GM12878 (cell line): ENCODE data around the gene ATP5PB. TPM values are rescaled to one million over a fixed set of nuclear protein-coding genes. Genes with fewer than 3 reads are reported as not detected.

Source experiments
- ATAC-seq: fragments of 200-7000 bp; cut with Tn5 transposase; 3 replicates; pipeline ENCODE4 v1.9.1; 2020; ENCODE audit warnings: mild to moderate bottlenecking, moderate library complexity
- BruUV-seq: library from RNA; stranded (reverse); fragments of 400-500 nt; replicated peaks from 2 replicates; lab custom pipeline; 2021; lab: Mats Ljungman, UMichigan
- CTCF ChIA-PET: fragments of 300-600 bp; sonication (Branson Sonifier 250); formaldehyde crosslinking; extraction: SDS; loops from one replicate; lab custom pipeline; 2021; ENCODE audit warnings: inconsistent platforms; lab: Yijun Ruan, JAX
- POLR2A ChIA-PET: fragments of 350-600 bp; formaldehyde crosslinking; extraction: SDS; loops from one replicate; lab custom pipeline; 2021; ENCODE audit warnings: inconsistent platforms; lab: Charles Lee
- RAD21 ChIA-PET: fragments of 300-600 bp; sonication (Branson Sonifier 250); formaldehyde crosslinking; loops from one replicate; lab custom pipeline; 2023; ENCODE audit warnings: antibody characterized with exemption; ENCODE audit not compliant: unreplicated experiment; lab: Charles Lee
- SMC1A ChIA-PET: fragments of 300-600 bp; sonication (Branson Sonifier 250); formaldehyde crosslinking; loops from one replicate; lab custom pipeline; 2023; ENCODE audit not compliant: unreplicated experiment, uncharacterized antibody; lab: Charles Lee
- DNase-seq: peaks from one replicate; pipeline ENCODE4 v3.0.0-alpha.2; 2011; ENCODE audit warnings: low read depth, low spot score
- FAIRE-seq: peaks from 3 replicates; lab custom pipeline; 2011; peaks lifted over from hg19 to GRCh38; lab: Jason Lieb, UNC
- H2AFZ ChIP-seq: 2 replicates; pipeline ENCODE4 v1.6.0; 2011; ENCODE audit warnings: low read depth, low read length, control low read depth; ENCODE audit not compliant: control insufficient read depth
- H3K27ac ChIP-seq: 2 replicates; pipeline ENCODE4 v1.5.1; 2011; ENCODE audit warnings: control low read depth; ENCODE audit not compliant: control insufficient read depth, insufficient read depth
- H3K27me3 ChIP-seq, 2 experiments: replicated peaks in 1 of 2; 2 replicates each; pipeline versions ENCODE4 v1.6.0 to v1.6.1; 2011; ENCODE audit warnings: low read length in 1 of 2; ENCODE audit not compliant: control insufficient read depth in 2 of 2, insufficient read depth in 2 of 2
- H3K36me3 ChIP-seq, 2 experiments: 2 replicates each; pipeline ENCODE4 v1.5.1; 2011; ENCODE audit warnings: low read length in 1 of 2; ENCODE audit not compliant: control insufficient read depth in 2 of 2, insufficient read depth in 2 of 2
- H3K4me1 ChIP-seq: 2 replicates; pipeline ENCODE4 v1.6.1; 2011; ENCODE audit warnings: mild to moderate bottlenecking, low read length, moderate library complexity, mixed read lengths; ENCODE audit not compliant: control insufficient read depth, insufficient read depth
- H3K4me2 ChIP-seq: 2 replicates; pipeline ENCODE4 v1.6.0; 2011; ENCODE audit warnings: control low read depth; ENCODE audit not compliant: control insufficient read depth, insufficient read depth
- H3K4me3 ChIP-seq: fragments of 200-600 bp; sonication (generic); 2 replicates; pipeline ENCODE4 v1.5.1; 2016
- H3K79me2 ChIP-seq: 2 replicates; pipeline ENCODE4 v1.6.0; 2011; ENCODE audit warnings: low read length; ENCODE audit not compliant: control insufficient read depth, insufficient read depth
- H3K9ac ChIP-seq: 2 replicates; pipeline ENCODE4 v1.8.0; 2011; ENCODE audit warnings: low read length, control low read depth, mixed read lengths; ENCODE audit not compliant: control insufficient read depth, insufficient read depth
- H3K9me3 ChIP-seq: replicated peaks from 3 replicates; pipeline ENCODE4 v1.5.1; 2011; ENCODE audit warnings: mild to moderate bottlenecking, low read length; ENCODE audit not compliant: control insufficient read depth, insufficient read depth
- H4K20me1 ChIP-seq: 2 replicates; pipeline ENCODE4 v1.6.0; 2011; ENCODE audit not compliant: control insufficient read depth, insufficient read depth
- ATF2 ChIP-seq: IDR thresholded peaks from 2 replicates; pipeline ENCODE4 v1.6.1; 2012; ENCODE audit warnings: low read length, inconsistent platforms
- ATF7 ChIP-seq: fragments of 450-650 bp; IDR thresholded peaks from 2 replicates; pipeline ENCODE4 v1.6.1; 2016; ENCODE audit warnings: low read depth, mild to moderate bottlenecking
- BMI1 ChIP-seq: fragments of 450-650 bp; IDR thresholded peaks from 2 replicates; pipeline ENCODE4 v1.6.1; 2016; ENCODE audit warnings: mild to moderate bottlenecking, moderate library complexity, borderline replicate concordance
- CBX3 ChIP-seq: fragments of 200-600 bp; sonication (generic); IDR thresholded peaks from 2 replicates; pipeline ENCODE4 v1.6.1; 2016; ENCODE audit warnings: low read depth, borderline replicate concordance
- ETV6 ChIP-seq, 2 experiments: fragments of 450-650 bp in 1 of 2; IDR thresholded peaks in 1 of 2; conservative IDR thresholded peaks in 1 of 2; 2 replicates each; pipeline ENCODE4 v1.6.1; 2014; ENCODE audit warnings: antibody characterized with exemption in 1 of 2, borderline replicate concordance in 1 of 2, low read depth in 1 of 2, mild to moderate bottlenecking in 1 of 2, moderate library complexity in 1 of 2
- HDGF ChIP-seq: fragments of 450-650 bp; IDR thresholded peaks from 2 replicates; pipeline ENCODE4 v1.6.1; 2016; ENCODE audit warnings: antibody characterized with exemption
- HSF1 ChIP-seq: fragments of 150-350 bp; IDR thresholded peaks from 2 replicates; pipeline ENCODE4 v1.6.1; 2014; ENCODE audit warnings: mild to moderate bottlenecking, low read depth, low read length
- IKZF2 ChIP-seq, 2 experiments: fragments of 450-650 bp; IDR thresholded peaks; 2 replicates each; pipeline ENCODE4 v1.6.1; 2017; ENCODE audit warnings: mild to moderate bottlenecking in 2 of 2, moderate library complexity in 2 of 2
- MTA2 ChIP-seq: fragments of 450-650 bp; IDR thresholded peaks from 2 replicates; pipeline ENCODE4 v1.6.1; 2016; ENCODE audit warnings: low read depth, mild to moderate bottlenecking, moderate library complexity
- NBN ChIP-seq: fragments of 450-650 bp; IDR thresholded peaks from 2 replicates; pipeline ENCODE4 v1.6.1; 2016
- PKNOX1 ChIP-seq: fragments of 450-650 bp; IDR thresholded peaks from 2 replicates; pipeline ENCODE4 v1.6.1; 2016; ENCODE audit warnings: mild to moderate bottlenecking
- SPI1 ChIP-seq: IDR thresholded peaks from 2 replicates; pipeline ENCODE4 v1.6.1; 2011; ENCODE audit warnings: low read depth, mild to moderate bottlenecking, low read length, moderate library complexity, borderline replicate concordance; ENCODE audit not compliant: insufficient read depth
- ZNF384 ChIP-seq: IDR thresholded peaks from 2 replicates; pipeline ENCODE4 v1.6.1; 2012; ENCODE audit warnings: low read depth, mild to moderate bottlenecking, low read length, improper control_type of control experiment, borderline replicate concordance
- WGBS: methylation state at CpG from one replicate; pipeline ENCODE4 v1.1.6; 2016; ENCODE audit warnings: low lambda C conversion rate; ENCODE audit not compliant: insufficient replicate concordance, insufficient coverage; ENCODE audit errors: missing lambda C conversion rate; 5-methylcytosine and 5-hydroxymethylcytosine counted together
- in situ Hi-C: fragments of 300-500 bp; cut with MboI; formaldehyde crosslinking; loops from 9 replicates; pipeline ENCODE4 v1.14.3; 2018; ENCODE audit warnings: mixed read lengths
- intact Hi-C: fragments of 100-400 bp; cut with micrococcal nuclease; formaldehyde crosslinking; loops from one replicate; pipeline ENCODE4 v1.14.2; 2022; ENCODE audit not compliant: unreplicated experiment
- polyA plus RNA-seq, 11 experiments: library from polyadenylated mRNA; depleted of rRNA in 4 of 11; unstranded in 6 of 11; stranded (reverse) in 5 of 11; fragments of >200 nt; fragmentation: Nextera tagmentation in 4 of 11; fragmentation: Illumina TruSeq in 1 of 11; extraction: Ambion mirVana in 4 of 11; extraction: Trizol in 1 of 11; gene quantifications; 1 replicate in 1 of 11; 2 replicates in 10 of 11; pipeline versions ENCODE4 v1.2.1 to v1.2.3, GENCODE V29; 2011 to 2016; ENCODE audit warnings: inconsistent platforms in 2 of 11, missing spikeins in 2 of 11, low read depth in 1 of 11
- total RNA-seq, 4 experiments: library from RNA; depleted of rRNA in 3 of 4; stranded (reverse); fragments of >200 nt in 3 of 4; fragmentation: Illumina TruSeq in 1 of 4; extraction: Trizol in 1 of 4; gene quantifications; 2 replicates each; pipeline versions ENCODE4 v1.2.1 to v1.2.3, GENCODE V29; 2013 to 2021

ATP5PB gene
- total and polyA plus RNA-seq, 10 of the 15 experiments (the other 5 are each of a cell fraction or from before 2014, with no cell fraction given) = 380 to 1,760 (median 677) TPM

GRCh38 chr1:111471012-111471411 lies 21.7 kb downstream of the ATP5PB start:
- no peak for TF ChIP-seq BMI1
- peak; percentile 24; the same call in 1 of the 2 replicates for TF ChIP-seq SPI1
- no peak for TF ChIP-seq CBX3
- TF ChIP-seq PKNOX1 = peak; percentile 52
- no peak for TF ChIP-seq ETV6 (conservative IDR thresholded peaks at IDR 0.05 in 1 of 2, IDR thresholded peaks at IDR 0.05 in 1 of 2; ENCODE audit: borderline replicate concordance in 1 of 2, low read depth in 1 of 2)
- no peak for TF ChIP-seq ATF2
- 0 out of 2 replicates have a peak, but pooled peaks have one; percentile 55 for TF ChIP-seq HDGF
- TF ChIP-seq MTA2 = peak; percentile 41; the same call in 1 of the 2 replicates
- peak in 1 of 2 experiments; percentile 32; a peak in 2 of 4 replicates for TF ChIP-seq IKZF2 (IDR thresholded peaks at IDR 0.05)
- peak; percentile 17; the same call in 1 of the 2 replicates for TF ChIP-seq ATF7
- TF ChIP-seq ZNF384 = peak; percentile 65; the same call in 1 of the 2 replicates
- 0 out of 2 replicates have a peak, but pooled peaks have one; percentile 32 for TF ChIP-seq NBN
- no peak for TF ChIP-seq HSF1
- no peak overlapping the region for H3K4me3 ChIP-seq
- peak; percentile 77 for DNase-seq
- H4K20me1 ChIP-seq = no peaks in the 10 kb centered on the region
- H3K27ac ChIP-seq = no peak overlapping the region
- ChIA-PET POLR2A (interaction anchor here (0.7 to 1.1 kb wide), 4 partner anchors 11 to 1193 kb away, joined by 3 to 4 read pairs (median 3); no protein-coding TSS in a partner anchor), CTCF (interaction anchor here (0.6 to 1.4 kb wide), 7 partner anchors 10 to 1840 kb away, joined by 3 to 4 read pairs (median 3); no protein-coding TSS in a partner anchor), RAD21 (interaction anchor here (1.3 kb wide), 1 partner anchor 37 kb away, joined by 6 read pairs; no protein-coding TSS in a partner anchor), SMC1A (interaction anchor here (0.6 to 1.6 kb wide), 6 partner anchors 18 to 286 kb away, joined by 3 to 4 read pairs (median 3); partner anchors contain the start of gene WDR77)
- in situ Hi-C loops = no loop called here
- no peaks in the 10 kb centered on the region for H3K27me3 ChIP-seq
- no TSS peak for BruUV-seq
- no peak overlapping the region for H2AFZ ChIP-seq
- peak overlapping the region; percentile 40; the same call in 1 of the 2 replicates for H3K4me2 ChIP-seq
- intact Hi-C loops = loop anchor here (10.0 kb wide), 2 partner anchors 56 to 246 kb away; partner anchors contain the start of gene CHI3L2
- no peak overlapping the region for H3K9ac ChIP-seq
- no peaks in the 10 kb centered on the region; the same call in 2 of the 3 replicates for H3K9me3 ChIP-seq
- H3K4me1 ChIP-seq = peaks cover 21% of the 10 kb centered on the region
- no peak for FAIRE-seq
- H3K36me3 ChIP-seq = 0 out of 4 replicates have a peak, but pooled peaks cover 0 to 8% of the 10 kb centered on the region in 2 experiments
- WGBS = 17% methylated on average over 3 of the region's 3 CpGs
- no peaks in the 10 kb centered on the region for H3K79me2 ChIP-seq
- peak; percentile 93 for ATAC-seq
